Measurements from ENCODE around the gene SLC1A3.

The SLC1A3 gene

DNA sequence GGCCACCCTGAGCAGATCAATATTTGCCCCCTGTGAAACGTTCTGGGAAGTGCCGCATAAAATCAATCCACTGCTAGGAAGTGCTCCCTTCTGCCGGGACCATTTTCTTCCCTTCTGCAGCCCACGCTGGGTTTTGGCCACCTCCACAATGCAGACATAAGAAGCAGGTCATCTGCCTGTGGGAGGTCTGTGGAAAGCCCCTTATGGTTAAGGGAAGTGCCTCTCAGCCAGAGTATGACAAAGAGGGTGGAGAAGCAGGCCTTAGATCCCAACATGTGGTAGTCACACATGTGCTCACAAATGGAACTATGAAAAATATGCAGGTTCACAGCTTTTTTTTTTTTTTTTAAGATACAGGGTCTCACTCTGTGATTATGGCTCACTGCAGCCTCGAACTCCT is 82.8 kb downstream of the SLC1A3 start:
- no peak for DNase-seq

DNA sequence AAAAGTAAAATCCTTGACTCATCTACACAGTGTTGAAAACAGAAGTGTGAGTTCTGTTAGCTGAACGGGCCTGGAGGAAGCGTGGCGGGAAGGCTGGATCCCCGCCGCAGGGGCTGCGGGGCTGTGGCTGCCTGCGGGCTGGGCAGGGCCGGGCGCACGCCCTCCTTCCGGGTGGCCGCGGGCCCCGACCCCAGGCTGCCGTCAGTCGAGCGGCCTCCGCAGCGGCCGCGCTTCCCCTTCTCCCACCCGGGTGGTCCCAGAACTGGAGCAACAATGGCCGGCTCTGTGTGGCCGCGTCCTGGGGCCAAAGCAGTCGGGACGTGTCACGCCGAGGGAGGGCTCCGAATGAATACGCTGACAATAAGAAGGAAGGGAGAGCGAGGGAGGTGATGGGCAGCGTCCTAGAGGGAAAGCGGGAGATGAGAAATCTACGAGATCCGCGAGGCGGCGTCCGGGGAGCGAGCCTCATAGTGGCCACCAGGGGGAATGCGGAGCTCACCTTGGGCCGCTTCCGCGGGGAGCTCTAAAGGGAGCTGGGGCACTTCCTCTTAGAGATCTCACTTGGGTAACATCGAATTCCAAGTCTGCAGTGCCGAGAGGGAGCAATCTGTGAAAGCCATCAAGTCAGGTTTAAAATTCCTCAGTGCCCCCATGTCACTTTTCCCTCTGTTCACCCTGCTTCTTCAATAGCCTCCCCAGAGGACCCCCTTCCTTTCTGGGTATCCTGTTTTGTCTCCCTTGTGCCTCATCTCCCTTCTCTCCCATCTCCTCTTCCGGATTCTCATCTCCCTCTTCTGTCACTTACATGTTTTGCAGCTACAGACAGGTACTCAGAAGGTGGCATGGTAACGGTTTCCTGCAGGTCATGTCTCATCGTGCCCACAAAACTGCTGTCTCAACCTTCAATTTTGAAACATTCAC is 83.9 kb downstream of the SLC1A3 start:
- DNase-seq = peak; percentile 73

DNA sequence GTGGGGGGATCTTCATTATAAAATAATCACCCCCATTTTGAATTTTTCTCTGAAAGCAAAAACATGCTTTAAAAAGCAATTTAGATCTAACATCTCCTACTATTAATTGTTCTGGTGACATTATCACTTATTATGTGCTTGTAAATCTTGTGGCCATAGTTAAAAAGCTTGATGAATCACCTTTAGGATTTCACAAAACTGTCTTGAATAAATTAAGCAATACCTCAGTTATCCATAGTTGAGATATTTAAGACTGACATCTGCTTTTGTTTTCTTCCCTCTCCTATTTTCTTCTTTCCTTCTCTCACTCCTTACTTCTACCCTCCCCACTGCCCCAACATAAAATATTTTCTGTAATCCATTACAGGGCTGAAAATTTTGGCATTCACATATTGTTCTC is 84.8 kb downstream of the SLC1A3 start:
- DNase-seq = no peak

DNA sequence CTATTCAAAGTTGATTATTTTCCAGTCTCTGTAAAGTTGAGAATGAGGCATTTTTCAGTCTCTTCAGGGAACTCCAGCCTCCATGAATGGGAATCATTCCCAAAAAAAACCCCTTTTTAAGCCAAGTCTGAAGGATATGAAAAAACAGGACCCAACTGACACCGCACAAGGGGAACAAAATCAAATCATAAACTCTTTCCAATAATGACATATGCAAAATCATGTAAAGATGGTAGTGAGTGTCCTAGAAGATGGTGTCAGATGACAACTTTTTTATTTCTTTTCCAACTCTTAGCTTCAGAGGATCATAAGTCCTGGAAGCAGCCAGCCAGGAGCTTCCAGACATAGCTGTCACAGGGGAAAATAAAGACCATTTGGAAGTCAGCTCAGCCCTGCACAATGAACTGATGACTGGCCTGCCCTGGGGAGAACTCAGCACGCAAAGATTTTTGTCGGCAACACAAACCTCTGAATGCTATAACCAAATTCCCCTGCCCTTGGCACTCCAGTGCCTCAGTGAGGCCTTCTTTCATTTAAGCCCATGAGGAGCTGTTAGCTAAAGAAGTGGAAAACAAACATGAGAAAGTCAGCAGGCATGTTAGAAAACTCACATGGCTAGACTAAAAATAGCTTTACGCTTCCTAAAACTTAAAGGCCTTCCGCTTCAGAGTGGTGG is 85.4 kb downstream of the SLC1A3 start:
- no peak for DNase-seq

DNA sequence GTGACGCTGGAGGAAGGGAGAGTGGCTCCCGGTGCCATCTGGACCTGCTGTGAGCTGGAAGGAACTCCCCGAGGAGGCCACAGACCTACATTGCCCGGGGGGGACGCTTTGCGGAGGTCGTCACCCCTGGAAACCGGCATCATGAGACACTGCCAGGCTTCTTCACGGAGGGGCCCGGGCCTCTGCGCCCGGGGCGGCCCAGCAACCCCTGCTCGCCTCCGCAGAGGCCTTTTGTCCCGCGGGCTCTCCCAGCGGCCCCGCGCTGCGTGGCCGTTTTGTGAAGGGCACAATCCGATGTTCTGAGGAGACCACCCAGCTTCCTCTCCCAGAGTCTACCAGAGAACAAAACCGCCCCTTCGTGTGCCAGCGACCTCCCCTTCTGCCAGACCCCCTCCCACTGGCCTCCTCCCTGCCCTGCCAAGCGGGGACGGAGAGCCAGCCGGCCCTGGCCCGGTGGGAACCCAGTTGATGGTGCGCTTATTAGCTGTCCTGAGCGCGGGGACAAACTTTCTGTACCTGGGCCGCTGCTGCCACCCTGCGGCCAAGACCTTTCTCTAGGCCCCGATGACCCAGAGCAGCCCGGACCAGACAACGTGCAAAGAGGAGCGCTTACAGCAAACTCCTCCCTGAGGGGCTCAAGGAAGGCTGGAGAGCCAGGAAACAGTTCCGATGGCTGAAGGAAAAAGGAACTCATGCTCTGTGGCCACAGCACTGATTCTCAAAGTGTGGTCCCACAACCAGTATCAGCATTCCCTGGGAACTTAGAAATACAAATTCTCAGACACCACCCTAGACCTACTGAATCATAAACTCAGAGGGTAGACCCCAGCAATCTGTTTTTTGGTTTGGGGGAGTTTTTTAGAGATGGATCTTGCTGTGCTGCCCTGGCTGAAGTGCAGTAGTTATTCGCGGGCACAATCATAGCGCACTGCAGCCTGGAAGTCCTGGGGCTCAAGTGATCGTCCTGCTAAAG is 86.7 kb downstream of the SLC1A3 start:
- DNase-seq = no peak

DNA sequence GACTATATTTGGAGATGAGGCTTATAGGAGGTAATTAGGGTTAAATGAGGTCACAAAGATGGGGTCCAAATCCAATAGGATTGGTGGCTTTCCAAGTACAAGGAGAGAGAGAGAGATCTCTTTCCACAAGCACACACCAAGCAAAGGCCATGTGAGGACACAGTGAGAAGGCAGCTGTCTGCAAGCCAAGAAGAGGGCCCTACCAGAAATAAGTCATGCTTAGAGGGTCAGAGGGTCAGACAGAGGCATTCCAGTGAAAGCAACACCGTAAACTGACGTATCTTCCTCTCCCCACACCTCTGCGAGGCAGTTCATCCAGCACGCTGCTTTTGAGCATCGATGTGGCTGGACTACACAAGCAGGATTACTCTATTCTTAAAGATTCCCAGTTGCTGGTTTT is 87.9 kb downstream of the SLC1A3 start:
- no peak for DNase-seq

DNA sequence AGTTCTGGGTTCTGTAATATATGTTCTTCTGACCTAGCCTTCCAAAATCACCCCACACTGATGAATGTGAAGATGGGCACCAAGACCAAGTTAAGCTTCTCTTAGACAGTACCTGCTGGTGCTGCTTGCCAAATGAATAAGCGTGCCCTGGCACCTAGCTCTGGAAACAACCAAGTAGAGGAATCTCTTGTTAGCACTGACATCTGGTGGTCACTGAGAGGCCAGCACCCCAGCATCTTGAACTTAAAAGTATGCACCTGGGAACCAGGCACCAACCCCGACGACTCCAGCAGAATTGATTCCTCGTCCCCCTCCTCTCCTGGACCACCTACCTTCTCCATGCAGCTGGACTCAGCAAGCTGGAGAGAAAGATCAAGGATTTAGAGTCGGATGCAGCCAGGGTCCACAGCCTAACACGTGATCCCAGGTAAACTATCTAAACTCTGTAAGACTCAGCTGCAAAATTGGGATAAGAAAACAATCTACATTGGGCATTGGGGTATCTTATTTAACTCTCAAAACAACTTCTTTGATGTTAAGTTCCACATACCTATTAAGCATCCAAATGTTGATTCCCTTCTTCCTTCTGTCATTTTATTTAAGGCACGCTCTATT is 89.8 kb downstream of the SLC1A3 start:
- peak; percentile 58 for DNase-seq

DNA sequence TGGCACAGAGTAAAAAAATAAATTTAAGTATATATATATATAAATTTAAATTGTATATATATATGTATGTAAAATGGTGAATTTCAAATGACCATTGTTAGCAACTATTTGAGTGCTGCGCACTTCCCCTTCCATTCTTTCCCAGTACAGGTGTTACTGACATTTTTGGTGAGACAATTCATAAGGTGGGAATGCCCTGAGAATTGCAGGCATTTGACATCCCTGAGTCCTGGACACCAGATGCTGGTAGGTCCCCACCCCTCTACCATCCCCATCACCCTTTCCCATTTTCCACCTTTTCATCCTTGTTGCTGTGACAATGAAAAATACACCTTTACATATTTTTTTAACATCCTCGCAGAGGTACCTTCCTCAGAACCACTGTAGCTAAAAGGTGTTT is 91.6 kb downstream of the SLC1A3 start:
- DNase-seq = no peak

DNA sequence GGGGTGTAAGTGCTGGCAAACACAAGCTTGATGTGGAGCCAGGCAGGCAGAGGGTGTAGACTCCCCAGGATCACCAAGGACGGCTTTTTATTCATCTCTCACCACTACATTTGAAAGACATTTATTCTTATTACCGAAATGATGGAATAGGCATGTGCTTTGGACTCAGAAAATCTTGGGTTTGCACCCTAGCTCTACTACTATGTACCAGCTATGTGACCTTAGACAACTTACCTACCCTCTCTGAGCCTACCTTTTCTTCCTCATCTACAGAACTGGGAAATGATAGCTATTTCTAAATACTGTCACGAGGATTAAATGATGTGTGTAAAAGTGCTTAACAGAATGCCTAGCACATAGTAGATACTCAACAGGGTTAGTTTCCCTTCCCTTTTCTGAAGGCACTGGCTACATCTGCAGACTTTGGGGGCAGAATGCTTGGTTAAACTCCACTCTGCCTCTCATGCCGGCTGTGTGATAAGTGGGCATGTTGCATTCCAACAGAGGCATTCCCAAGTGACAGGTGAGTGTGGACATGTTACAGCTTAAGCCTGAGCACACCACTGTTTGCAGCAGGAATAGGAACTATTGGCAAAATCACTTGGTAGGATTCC is 94.8 kb downstream of the SLC1A3 start:
- no peak for DNase-seq

DNA sequence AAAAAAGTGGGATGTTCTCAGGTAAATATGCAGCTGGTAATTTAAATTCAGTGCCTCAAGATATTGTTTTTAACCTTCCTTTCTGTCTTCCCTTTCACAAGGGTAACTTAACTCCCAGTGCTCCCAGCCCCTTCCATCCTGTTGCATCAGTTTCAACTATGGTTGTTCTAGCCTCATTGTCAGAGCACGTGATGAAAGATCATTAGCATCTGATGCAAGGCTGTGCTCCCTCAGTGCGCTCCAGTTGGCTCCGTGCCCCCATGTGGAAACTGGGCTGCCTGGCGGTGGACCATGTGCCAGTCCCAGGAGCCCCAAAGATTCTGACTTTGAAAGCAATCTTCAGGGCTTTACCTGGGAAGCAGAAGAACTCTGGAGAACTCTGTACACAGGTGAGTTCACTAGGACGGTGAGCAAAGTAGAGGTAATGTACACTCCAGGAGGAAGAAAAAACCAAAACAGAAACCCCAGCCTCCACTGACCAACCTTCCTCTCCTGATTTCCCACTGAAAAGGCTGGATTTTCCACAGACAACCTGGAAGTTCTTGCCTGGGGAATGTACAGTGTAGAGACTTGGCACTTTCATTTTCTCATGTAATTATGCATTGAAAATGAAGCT is 96.9 kb downstream of the SLC1A3 start:
- DNase-seq = no peak

DNA sequence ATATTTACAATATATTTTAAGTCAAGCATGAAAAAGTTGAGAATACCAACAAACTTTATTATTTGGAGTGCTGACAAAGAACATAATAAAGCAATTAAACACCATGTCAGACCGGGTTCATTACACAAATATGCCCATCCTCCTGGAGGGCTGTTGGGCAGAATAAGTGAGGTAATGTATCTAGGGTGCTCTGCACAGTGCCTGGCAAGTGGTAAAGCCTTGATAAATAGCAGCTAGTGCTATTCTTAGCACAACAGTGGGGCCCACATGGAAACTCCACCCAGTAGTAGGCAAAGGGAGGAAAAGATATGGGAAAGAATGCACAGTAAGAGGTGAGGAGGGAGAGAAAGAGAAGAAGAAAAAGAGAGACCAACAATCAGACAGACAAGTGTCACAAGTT is 97.7 kb downstream of the SLC1A3 start:
- no peak for DNase-seq

DNA sequence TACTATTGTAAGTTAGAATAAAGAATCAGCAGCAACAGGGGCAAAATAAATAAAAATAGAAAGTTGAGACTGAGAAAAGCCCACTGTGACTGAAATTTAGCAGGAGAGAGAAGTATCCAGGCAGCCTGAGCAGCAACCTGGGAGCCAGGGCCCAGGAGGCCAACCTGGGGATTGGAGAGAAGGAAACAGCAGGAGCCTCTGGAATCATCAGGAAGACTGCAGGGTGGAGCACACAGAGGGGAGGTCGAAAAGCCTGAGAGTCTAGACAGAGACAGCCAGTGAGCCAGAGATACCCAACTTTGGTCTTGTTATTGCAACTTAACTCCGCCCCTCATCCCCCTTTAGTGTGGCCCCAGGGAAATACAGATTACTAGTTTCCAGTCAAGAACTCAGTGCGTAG is 98.6 kb downstream of the SLC1A3 start:
- no peak for DNase-seq

DNA sequence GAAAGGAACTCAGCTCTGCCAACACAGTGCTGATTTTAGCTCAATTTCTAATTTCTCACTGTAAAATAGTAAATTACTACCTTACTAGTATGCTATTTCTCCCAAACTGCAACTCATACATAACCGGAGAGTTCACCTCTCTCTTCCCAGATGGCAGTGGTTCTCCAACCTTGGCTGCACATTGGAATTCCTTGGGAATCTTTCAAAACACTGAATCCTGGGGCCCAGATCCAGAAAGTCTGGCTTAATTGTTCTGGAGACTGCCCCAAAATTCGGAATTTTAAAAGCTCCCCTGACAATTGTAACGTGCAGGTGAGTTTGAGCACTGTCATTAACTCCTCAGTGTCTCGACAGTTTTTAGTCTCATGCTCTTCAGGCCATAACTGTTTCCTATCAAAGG is 100.3 kb downstream of the SLC1A3 start:
- no peak for DNase-seq

DNA sequence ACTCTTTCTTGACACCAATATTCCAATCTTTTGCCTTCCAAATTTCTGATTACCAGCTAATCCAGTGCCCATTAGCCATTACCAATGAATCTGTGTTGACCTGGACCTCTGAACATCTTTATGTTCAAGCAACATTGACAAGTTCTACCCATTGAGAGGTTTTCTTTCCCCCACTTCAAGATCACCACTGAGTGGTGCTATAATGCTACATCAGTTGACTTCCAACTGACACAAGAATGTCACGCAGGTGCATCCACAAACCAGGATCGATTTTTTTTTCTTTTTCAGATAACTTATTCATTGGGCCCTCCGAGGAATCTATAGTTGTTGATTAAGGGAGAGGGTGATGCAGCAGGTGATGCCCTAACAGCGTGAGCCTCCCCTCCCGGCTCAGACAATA is 102.6 kb downstream of the SLC1A3 start:
- DNase-seq = no peak

DNA sequence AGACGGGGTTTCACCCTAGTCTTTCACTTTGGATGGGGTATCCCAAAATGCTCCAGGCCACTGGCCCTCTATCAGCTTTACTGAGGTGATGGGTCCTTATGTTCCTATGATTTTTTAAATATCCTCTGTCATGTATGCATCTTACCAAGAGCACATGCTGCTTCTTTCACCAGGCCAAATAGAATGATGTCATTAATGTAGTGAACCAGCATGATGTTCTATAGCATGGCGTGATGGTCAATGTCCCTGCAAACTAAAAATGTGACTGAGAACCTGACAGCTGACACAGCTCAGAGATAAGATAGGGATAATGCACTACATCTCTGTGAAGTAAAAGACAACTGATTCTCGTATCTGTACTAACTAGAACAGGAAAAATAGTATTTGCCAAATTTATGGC is 103.6 kb downstream of the SLC1A3 start:
- no peak for DNase-seq

DNA sequence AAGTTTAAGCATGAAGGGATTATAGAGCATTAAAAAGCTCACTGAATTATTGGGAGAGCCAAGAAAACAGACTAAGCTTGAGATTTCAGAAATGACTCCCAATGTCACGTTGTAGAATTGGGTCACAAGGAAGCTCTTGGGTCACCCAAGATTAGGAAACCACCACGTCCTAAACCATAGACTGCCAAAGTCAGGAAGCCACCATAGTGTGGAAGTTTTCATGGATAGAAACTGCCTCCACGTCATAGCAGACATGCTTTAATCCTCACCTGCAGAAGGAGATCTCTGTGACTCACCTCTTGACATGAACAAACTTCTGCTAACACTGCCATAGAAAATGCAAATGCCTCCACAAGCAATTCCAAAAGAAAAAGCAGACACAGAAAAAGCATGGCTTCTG is 106.3 kb downstream of the SLC1A3 start:
- no peak for DNase-seq

DNA sequence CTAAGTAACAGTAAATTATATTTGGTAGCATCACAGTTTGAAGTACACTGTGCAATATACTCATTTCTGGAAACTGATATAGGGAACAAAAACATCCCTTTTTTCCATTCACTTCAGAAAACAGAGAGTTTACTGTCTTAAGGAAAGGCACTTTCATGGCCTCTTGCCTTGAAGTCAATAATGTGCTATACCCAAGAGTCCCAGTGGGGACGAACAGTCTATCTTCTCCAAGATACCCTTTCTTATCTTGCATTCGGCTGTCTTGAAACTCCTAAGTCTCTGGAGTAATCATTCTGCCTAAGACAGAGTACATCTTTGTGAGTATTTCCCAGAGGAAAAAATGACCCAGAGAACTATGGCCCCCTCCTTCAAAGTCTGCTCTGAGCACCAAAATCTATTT is 107.1 kb downstream of the SLC1A3 start:
- no peak for DNase-seq

DNA sequence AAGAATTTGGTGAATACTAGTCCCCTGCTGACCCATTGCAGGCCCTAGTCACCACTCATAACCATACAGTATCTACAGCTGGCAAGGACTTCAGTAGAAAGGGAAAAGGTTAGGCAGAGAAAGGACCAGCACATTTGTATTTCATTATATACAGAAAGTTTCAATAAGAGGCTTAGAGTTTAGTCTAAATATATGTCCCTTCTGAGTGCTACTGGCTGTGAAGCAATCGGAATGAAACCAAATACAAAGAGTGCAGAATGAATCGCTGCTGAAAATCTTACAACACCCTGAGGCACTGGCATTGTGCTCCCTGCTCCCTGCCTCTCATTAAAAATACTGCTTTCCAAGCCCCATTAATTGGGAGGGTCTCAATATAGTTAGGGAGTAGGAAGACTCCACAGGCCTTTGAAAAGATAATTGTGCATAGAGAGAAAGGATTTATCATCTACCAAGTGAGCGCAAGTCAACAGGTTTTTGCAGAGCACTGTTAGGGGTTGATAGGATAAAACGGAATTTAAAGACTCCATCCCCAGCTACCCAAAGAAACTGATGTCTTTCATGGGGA is 110.8 kb downstream of the SLC1A3 start:
- no peak for DNase-seq

DNA sequence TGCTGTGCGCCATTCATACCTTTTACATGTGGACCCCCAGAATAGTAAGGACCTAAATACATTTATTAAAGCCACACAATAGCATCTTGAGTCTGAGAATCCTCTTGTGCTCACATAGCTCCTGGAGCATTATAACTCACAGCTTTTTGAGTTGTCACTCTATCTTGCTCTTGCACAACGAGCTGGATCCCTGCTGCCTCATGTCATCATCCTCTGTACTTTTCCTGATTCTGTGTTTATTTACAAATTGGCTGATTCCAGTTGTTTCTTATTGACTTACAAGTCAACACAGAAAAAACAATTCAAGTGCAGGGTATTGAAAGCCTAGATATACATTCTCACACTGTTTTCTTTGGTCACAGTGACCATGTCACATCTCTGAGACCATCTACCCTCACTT is 112.9 kb downstream of the SLC1A3 start:
- DNase-seq = no peak

DNA sequence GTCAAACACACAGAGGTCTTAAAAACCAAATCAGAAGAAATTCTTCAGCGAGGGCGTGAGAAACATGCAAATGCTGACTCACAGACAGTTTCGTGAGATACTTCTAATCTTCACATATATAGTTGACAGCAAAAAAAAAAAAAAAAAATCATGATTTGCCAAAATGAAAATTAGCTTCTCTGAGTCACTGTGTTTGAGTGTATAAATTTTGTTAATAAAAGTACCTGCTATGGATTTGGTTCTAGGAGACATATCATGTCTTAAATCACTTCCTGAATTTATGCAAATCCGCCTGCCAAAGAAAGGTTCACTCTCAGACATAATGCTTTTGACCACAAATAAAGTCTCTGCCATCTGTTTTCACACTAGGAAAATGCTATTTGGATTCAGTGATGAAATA is 114.3 kb downstream of the SLC1A3 start:
- no peak for DNase-seq

DNA sequence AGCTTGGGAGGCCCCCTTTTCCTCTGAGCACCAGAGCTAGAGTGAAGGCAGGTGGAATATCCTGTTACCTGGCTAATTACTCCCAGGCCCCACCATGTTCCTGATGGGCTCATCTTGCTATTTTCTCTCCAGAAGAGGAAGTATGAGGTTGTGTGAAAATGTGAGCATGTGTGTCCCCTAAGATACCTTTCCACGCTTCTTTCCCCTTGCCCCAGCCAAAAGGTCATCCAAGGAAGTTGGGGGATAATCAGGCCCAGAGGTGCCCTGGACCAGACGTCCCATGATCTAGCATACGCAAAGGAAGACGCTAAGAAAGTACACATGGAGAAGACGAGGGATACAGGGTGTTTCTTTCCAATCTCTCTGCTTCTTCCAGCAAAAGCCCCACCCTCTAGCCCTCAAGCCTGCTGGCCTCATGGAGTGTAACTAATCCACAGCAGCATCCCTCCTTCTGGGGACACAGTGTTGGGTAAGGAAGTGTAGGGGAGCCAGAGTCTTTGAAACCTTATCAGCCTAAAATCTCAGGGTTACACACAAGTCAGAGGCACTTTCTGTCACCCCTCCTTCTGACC is 115.3 kb downstream of the SLC1A3 start:
- no peak for DNase-seq

Data from NCI-H1105 (cell line).